ENCODE results near the gene PTPN13.

PTPN13 gene

GRCh38 chr4:86621435-86621834, 27.3 kb downstream of the PTPN13 start:
- H3K27ac ChIP-seq = no peak overlapping the region
- no peaks in the 10 kb centered on the region for H4K20me1 ChIP-seq
- no peaks in the 10 kb centered on the region for H3K36me3 ChIP-seq
- no peak overlapping the region for H3K9ac ChIP-seq
- H3K27me3 ChIP-seq = no peaks in the 10 kb centered on the region
- H3K9me3 ChIP-seq (replicated peaks in 1 of 11) = 0 out of 22 replicates have a peak, but pooled peaks cover 0 to 4% (median 0%) of the 10 kb centered on the region in 11 experiments
- H3K4me3 ChIP-seq = no peak overlapping the region
- no peak overlapping the region for H3K4me2 ChIP-seq
- no peaks in the 10 kb centered on the region for H3K4me1 ChIP-seq
- no peak for TF ChIP-seq Cebpa-rat (IDR thresholded peaks at IDR 0.05)

GRCh38 chr4:86626066-86626465, 32.0 kb downstream of the PTPN13 start:
- Histone ChIP-seq H3K4me2 (no peak overlapping the region), H3K4me1 (no peaks in the 10 kb centered on the region), H3K9me3 (replicated peaks in 1 of 11) (no peaks in the 10 kb centered on the region; a peak in 1 of 22 replicates), H3K4me3 (no peak overlapping the region), H4K20me1 (no peaks in the 10 kb centered on the region), H3K36me3 (no peaks in the 10 kb centered on the region), H3K9ac (no peak overlapping the region), H3K27me3 (no peaks in the 10 kb centered on the region), H3K27ac (no peak overlapping the region)
- no peak for TF ChIP-seq Cebpa-rat (IDR thresholded peaks at IDR 0.05)

GRCh38 chr4:86627462-86628135, 33.5 kb downstream of the PTPN13 start:
- H3K27me3 ChIP-seq = no peaks in the 10 kb centered on the region

GRCh38 chr4:86630629-86631028, 36.5 kb downstream of the PTPN13 start:
- no peaks in the 10 kb centered on the region for H4K20me1 ChIP-seq
- no peak overlapping the region for H3K9ac ChIP-seq
- H3K4me2 ChIP-seq = no peak overlapping the region
- no peak overlapping the region for H3K27ac ChIP-seq
- H3K9me3 ChIP-seq (replicated peaks in 1 of 11) = peaks cover 0 to 9% (median 0%) of the 10 kb centered on the region in 11 experiments; a peak in 3 of 22 replicates
- H3K4me3 ChIP-seq = no peak overlapping the region
- H3K4me1 ChIP-seq = no peaks in the 10 kb centered on the region
- no peak for TF ChIP-seq Cebpa-rat (IDR thresholded peaks at IDR 0.05)
- H3K27me3 ChIP-seq = no peaks in the 10 kb centered on the region
- no peaks in the 10 kb centered on the region for H3K36me3 ChIP-seq

More at GRCh38 chr4:86627462-86628135, 33.5 kb downstream of the PTPN13 start:
- H3K9me3 ChIP-seq (replicated peaks in 1 of 11) = peaks cover 0 to under 1% (median 0%) of the 10 kb centered on the region in 11 experiments; a peak in 2 of 22 replicates
- H3K9ac ChIP-seq = no peak overlapping the region
- H3K4me1 ChIP-seq = no peaks in the 10 kb centered on the region
- H3K4me3 ChIP-seq = no peak overlapping the region
- no peak for TF ChIP-seq Cebpa-rat (IDR thresholded peaks at IDR 0.05)
- no peaks in the 10 kb centered on the region for H4K20me1 ChIP-seq
- H3K36me3 ChIP-seq = no peaks in the 10 kb centered on the region
- H3K27ac ChIP-seq = no peak overlapping the region
- no peak overlapping the region for H3K4me2 ChIP-seq

- no peak for TF ChIP-seq Cebpa-rat (IDR thresholded peaks at IDR 0.05)
- no peak overlapping the region for H3K27ac ChIP-seq
- no peak overlapping the region for H3K9ac ChIP-seq
- H3K27me3 ChIP-seq = no peaks in the 10 kb centered on the region
- H3K4me2 ChIP-seq = no peak overlapping the region
- H4K20me1 ChIP-seq = no peaks in the 10 kb centered on the region
- H3K36me3 ChIP-seq = no peaks in the 10 kb centered on the region
- H3K4me3 ChIP-seq = no peak overlapping the region
- no peaks in the 10 kb centered on the region for H3K4me1 ChIP-seq
- H3K9me3 ChIP-seq (replicated peaks in 1 of 11) = peaks cover 0 to 10% (median 0%) of the 10 kb centered on the region in 11 experiments; a peak in 3 of 22 replicates
Measured at GRCh38 chr4:86631166-86631565, 37.1 kb downstream of the PTPN13 start.

- Histone ChIP-seq H3K4me3 (no peak overlapping the region), H3K4me1 (no peaks in the 10 kb centered on the region), H3K9ac (no peak overlapping the region), H4K20me1 (no peaks in the 10 kb centered on the region), H3K27me3 (no peaks in the 10 kb centered on the region), H3K9me3 (replicated peaks in 1 of 11) (peaks cover 0 to 12% (median 0%) of the 10 kb centered on the region in 11 experiments; a peak in 3 of 22 replicates), H3K36me3 (no peaks in the 10 kb centered on the region), H3K4me2 (no peak overlapping the region), H3K27ac (no peak overlapping the region)
- no peak for TF ChIP-seq Cebpa-rat (IDR thresholded peaks at IDR 0.05)
Measured at GRCh38 chr4:86633854-86634253, 39.7 kb downstream of the PTPN13 start.

- H3K27ac ChIP-seq = no peak overlapping the region
- H3K4me1 ChIP-seq = no peaks in the 10 kb centered on the region
- no peaks in the 10 kb centered on the region for H3K36me3 ChIP-seq
- no peak overlapping the region for H3K4me2 ChIP-seq
- no peaks in the 10 kb centered on the region for H3K27me3 ChIP-seq
- no peak overlapping the region for H3K4me3 ChIP-seq
- H3K9me3 ChIP-seq (replicated peaks in 1 of 11) = 0 out of 22 replicates have a peak, but pooled peaks cover 0 to 7% (median 0%) of the 10 kb centered on the region in 11 experiments
- no peak for TF ChIP-seq Cebpa-rat (IDR thresholded peaks at IDR 0.05)
- no peaks in the 10 kb centered on the region for H4K20me1 ChIP-seq
- H3K9ac ChIP-seq = no peak overlapping the region
Measured at GRCh38 chr4:86640469-86640868, 46.4 kb downstream of the PTPN13 start.

GRCh38 chr4:86641516-86642090, 47.5 kb downstream of the PTPN13 start:
- no peak overlapping the region for H3K27ac ChIP-seq
- 0 out of 22 replicates have a peak, but pooled peaks cover 0 to 4% (median 0%) of the 10 kb centered on the region in 11 experiments for H3K9me3 ChIP-seq (replicated peaks in 1 of 11)
- no peaks in the 10 kb centered on the region for H3K27me3 ChIP-seq
- H3K36me3 ChIP-seq = no peaks in the 10 kb centered on the region
- no peak overlapping the region for H3K4me2 ChIP-seq
- H4K20me1 ChIP-seq = no peaks in the 10 kb centered on the region
- H3K4me3 ChIP-seq = no peak overlapping the region
- no peaks in the 10 kb centered on the region for H3K4me1 ChIP-seq
- no peak for TF ChIP-seq Cebpa-rat (IDR thresholded peaks at IDR 0.05)
- H3K9ac ChIP-seq = no peak overlapping the region

- Histone ChIP-seq H4K20me1 (no peaks in the 10 kb centered on the region), H3K27ac (no peak overlapping the region), H3K4me1 (no peaks in the 10 kb centered on the region), H3K36me3 (no peaks in the 10 kb centered on the region), H3K4me2 (no peak overlapping the region), H3K9ac (no peak overlapping the region), H3K27me3 (no peaks in the 10 kb centered on the region), H3K9me3 (replicated peaks in 1 of 11) (peaks cover 0 to 12% (median 9%) of the 10 kb centered on the region in 11 experiments; a peak in 17 of 22 replicates), H3K4me3 (no peak overlapping the region)
- TF ChIP-seq Cebpa-rat (IDR thresholded peaks at IDR 0.05) = no peak
Measured at GRCh38 chr4:86644892-86645291, 50.8 kb downstream of the PTPN13 start.
